Hematopoietic multipotent progenitor cell treated with erythropoietin and hydrocortisone succinate and interleukin-3 and kit ligand, for 8 days (in vitro differentiated cells): ENCODE data around the gene GALNT14.
"Not testable (repeated sequence)": the region's sequence is repeated elsewhere in the genome, so short reads cannot be mapped to it uniquely, and the experiment has no call there.

Experiments
- DNase-seq: peaks from one replicate; pipeline ENCODE4 v3.0.0-alpha.2; 2015

Gene GALNT14, protein sequence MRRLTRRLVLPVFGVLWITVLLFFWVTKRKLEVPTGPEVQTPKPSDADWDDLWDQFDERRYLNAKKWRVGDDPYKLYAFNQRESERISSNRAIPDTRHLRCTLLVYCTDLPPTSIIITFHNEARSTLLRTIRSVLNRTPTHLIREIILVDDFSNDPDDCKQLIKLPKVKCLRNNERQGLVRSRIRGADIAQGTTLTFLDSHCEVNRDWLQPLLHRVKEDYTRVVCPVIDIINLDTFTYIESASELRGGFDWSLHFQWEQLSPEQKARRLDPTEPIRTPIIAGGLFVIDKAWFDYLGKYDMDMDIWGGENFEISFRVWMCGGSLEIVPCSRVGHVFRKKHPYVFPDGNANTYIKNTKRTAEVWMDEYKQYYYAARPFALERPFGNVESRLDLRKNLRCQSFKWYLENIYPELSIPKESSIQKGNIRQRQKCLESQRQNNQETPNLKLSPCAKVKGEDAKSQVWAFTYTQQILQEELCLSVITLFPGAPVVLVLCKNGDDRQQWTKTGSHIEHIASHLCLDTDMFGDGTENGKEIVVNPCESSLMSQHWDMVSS

DNA sequence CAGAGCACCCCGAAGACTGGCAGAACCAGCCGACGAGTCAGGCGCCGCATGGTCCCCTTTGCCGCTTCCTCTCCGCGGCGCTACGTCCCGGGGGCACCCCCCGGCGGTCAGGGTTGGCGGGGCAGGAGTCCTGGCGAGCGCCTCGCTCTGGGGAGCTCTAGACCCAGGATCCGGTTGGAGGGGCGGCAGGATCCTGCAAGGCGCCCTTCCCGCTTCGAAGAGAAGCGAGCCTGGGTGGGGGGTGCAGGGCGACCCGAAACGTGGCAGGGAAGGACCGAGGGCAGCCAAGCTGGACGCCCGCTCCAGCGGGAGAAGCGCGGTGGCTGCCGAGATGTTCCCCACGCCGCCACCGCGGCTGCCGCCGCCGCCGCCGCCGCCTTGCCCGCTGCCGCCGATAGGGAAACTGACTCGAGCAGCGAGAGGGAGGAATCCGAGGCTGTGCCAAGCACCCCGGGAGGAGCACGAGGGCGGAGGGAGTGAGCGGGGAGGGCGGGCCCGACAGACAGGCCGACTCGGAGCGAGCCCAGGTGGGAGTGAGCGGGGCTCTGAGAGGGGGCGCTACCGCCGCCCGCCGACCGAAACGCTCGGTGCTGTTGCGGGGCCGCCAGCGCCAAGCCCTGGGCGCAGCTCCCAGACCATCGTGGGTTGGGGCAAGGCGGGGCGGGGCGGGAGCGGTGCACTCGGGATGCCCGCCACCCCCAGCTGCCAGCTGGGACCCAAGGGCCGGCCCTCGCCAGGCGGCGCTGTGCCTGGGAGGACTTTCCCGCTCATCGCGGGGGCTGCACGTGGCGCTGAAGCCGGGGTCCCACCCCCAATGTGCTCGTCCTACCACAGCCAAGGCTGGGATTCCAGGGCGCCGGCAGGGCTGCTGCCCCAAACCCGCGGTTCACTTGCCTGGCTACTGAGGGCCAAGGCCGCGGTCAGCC is at the start of gene GALNT14:
TSS of gene GALNT14 (minus strand) at position 404 of the 926 bp plus-strand sequence. CDS start at position 50, 354 bp downstream.
- DNase-seq = peak; percentile 62

DNA sequence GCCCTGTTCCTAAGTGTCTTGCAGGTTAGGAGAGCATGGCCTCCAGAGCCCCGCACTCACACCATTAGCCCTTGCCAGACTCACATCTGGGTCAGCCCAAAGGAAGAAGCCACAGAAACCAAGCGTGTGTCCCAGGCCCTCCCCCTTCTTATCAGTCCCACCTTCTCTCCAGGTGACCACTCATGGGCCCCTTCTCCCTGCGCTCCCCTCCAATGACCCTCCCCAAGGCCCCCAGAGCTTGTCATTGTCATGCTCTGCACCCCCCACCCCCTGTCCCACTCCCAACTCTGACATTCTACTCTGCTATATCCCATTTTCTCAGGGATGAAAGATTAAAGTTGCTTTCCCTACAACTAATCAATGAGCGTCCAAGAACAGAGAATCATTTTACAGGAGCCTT is 48.9 kb upstream of the GALNT14 start:
- no peak for DNase-seq

DNA sequence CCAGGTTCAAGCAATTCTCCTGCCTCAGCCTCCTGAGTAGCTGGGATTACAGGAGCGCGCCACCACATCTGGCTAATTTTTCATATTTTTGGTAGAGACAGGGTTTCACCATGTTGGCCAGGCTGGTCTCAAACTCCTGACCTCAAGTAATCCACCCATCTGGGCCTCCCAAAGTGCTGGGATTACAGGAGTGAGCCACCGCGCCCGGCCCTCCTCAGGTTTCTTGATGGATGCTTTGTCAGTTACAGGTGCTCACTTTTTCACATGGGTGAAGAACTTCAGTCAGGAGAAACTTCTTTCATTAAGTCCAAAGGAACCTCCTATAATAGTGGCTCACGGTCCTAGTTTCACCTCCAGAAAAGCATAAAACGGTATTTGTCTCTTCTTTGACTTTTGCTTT is 45.7 kb upstream of the GALNT14 start:
- DNase-seq = not testable (repeated sequence)

DNA sequence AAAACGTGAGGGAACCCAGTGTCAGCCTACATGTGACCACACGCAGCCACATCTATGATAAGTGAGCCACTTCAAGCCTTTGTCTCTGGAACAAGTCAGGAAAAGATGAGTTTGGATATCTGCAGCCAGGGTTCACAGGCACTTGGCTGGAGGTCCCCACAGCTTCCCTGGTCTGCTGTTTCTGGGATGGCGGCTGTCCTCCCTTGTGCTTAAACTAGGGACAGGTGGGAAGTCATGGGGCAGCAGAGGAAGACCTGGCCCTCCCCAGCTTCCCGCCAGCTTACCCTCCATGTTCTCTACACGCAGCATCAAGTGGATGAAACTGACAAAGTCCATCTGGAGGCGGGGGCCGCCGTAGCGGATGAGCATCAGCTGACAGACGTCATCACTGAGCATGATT is 38.5 kb upstream of the GALNT14 start:
- DNase-seq = no peak

DNA sequence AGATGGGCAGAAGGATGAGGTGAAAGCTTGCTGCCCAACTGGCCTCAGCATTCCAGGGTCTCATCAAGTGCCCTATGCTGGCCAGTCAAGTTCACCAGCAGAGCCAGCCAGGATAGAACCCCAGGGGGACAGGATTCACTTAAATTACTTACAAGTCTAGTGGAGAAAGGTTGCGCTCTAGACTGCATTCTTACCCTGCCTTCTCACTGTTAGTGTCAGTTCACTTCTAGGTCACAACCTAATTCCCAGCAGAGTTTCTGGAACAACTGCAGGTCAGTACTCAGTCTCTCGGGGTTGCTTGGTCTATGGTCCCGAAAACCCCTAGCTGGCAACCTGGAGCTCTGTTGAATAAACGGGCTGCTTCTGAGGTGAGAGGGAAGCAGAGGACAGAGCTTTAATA is 32.9 kb upstream of the GALNT14 start:
- DNase-seq = no peak

DNA sequence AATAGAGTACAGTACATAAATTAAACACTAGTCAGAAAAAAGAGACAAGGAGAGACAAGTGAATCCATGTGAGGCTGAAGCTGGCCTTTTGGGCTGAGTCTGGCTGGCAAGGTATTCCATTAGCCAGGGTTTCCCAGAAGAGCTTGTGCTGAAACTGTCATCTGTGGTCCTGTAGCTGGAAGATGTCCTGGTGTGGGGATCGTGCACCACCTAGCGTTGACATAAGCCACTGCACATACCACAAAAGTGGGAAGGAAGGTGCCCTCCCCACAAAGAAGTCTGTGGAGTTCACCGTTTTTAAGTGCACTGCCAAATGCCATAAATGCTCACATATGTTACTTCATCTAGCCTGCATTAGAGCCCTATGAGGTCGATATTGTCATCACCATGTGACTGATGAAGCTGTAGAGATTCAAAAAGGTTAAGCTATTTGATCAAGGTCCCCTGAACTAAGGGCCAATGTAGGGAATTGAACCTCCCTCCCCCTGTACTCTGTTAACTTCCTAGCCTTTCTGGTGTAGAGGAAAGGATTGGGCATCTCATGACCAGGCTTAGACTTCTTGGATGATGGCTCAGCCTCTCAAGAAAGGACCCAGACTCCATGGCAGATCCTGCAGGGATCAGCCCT is 31.9 kb upstream of the GALNT14 start:
- DNase-seq = peak; percentile 66

DNA sequence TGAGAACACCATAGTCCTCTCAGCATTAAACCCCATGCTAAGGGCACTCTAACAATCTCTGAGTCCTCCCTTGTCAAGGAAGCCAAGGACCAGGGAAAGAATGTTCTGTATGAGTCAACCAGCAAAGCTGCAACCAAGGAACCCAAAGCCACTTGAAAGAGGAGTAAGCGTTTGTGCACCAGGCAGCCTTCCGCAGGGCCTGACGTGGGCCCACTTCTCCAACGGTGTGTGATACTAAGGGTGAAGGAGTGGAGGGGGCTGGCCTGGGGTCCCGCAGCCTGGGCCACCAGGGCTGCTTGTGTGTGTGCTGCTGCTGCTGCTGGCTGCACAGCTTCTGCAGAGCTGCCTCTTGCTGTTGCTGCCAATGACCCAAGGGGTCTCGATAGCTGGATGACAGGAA is 30.1 kb upstream of the GALNT14 start:
- no peak for DNase-seq

DNA sequence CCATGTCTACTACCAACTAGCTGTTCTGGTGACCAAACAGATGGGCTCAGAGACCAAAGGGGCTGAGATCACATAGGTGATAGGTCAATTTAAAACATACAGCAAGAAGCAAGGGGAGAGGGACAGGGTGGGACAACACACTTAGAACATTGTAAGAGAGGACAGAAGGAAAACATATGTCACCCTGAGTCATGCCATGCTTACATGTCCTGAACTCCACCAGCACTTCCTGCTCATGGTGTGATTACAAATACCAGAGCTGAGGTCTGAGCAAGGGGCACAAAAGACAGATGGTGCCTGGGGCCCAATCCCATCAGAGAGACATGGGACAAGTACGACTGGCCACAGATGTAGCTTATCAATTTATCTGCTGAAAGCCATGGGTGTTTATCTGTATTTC is 28.7 kb upstream of the GALNT14 start:
- no peak for DNase-seq

DNA sequence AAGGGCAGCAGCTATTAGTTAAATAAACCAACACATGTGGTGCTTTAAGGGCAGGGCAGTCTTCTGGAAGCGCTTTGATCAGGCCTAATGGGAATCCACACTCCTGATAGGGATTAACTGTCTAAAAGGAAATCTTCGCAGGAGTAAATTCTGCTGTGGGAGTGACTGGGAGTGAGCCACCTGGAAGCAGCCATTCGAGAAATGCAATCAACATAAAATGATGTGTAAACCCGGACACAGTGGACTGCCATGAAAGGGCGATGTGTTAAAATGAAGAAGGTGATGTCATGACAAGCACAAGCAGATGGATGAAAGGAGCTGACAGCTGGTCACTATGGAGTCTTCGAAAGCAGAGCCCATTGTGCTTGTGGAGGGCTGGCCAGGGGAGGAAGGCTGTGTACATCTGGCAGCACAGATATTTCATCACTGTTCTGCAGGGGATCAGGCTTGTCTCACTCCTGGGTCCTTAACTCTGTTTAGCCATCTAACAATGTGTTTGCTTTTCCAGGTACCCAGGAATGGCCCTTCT is 24.8 kb upstream of the GALNT14 start:
- no peak for DNase-seq

DNA sequence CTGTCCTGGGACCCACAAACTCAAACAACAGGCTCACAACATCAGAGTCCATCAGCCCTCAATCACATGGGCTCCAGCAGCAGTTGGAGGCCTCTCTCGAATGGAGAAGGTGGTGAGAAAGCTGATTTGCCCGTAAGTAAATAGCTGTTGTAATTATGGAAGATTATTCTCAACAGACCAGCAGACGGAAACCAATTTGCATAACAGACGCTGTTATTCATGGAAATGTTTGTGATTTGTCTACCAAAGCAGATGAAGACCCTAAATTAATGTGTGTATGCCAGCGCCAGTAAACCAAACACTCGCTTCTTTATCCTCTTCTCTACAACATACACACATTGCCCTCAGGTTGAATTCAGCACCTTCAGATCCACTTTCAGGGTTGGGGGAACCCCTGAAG is 23.4 kb upstream of the GALNT14 start:
- DNase-seq = no peak

DNA sequence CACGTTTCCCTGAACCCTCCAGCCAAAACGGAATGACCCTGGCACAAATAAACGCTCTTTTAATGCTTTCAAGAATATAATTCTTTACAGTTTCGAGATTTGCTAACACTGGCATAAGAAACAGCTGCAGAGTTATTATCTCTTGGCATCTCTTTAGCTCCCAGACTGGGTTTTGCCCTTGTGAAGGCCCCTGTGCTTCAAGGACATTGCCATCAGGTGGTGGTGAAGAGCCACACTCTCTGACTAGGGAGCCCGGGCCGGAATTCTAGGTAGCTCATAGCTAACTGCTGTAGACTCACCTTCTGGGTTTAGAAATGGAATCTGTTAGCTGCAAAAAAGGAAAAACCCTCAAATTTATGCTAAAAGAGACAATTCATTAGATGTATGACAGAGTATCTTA is 13.3 kb upstream of the GALNT14 start:
- DNase-seq = no peak

DNA sequence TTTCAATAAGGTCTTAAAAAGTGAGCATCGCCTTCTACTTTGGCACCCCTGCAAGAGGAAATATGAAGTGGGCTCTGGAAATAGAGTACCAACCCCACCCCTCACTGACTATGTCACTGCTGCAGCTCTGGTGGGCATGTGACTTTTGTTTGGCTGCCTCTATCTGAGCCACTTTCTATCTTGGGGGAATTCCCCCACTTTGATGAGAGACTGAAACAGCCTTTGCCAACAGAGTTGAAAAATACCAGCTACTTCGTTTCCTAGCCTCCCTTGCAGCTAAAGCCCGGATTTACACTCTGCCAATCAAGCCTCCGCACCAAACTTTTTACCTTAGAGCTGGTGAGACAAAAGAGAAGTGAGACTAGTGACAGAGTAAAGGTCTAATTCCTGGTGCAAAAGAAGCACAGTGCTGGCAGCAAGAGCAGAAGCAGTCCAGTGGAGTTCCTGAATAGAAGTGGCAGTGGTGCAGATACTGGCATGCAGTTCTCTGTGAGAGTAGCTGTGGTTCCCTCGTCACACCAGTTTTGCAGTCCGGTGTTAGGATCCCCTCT is 12.0 kb upstream of the GALNT14 start:
- DNase-seq = no peak

DNA sequence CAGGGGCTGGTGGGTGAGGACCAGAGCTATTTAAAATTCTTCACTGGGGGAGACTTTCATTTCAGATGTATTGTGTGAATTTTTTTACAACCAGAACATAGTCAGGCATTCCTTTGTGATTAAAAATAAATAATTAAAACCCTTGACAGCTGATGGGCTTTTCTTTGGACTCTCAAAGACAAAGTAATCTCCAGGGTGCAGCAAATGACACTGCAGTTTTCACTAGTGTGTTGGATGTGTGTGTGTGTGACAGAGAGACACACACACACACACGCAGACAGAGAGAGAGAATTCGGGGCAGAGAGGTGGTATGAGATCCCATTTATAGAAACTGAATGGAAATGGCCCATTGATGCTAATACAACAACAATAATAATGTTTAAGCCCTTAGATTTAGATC is 10.3 kb upstream of the GALNT14 start:
- DNase-seq = no peak

DNA sequence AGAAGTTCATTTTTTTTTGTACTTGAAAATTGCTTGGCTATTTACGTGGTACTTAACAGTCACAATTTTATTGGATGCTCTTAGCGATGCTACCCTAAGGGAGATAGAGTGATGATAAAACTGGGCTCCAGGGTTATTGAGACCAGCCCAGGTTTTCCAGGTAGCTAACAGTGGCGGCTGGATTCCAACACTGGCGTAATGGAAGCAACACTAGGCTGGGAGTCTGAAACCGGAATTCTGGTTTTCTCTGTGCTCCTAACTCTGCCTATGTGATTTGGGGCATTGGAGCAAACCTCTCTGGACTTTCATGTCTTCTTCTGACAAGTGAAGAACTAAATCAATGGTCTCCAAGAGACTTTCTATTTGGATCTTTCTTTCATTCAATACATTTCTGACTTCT is 9.4 kb upstream of the GALNT14 start:
- no peak for DNase-seq

DNA sequence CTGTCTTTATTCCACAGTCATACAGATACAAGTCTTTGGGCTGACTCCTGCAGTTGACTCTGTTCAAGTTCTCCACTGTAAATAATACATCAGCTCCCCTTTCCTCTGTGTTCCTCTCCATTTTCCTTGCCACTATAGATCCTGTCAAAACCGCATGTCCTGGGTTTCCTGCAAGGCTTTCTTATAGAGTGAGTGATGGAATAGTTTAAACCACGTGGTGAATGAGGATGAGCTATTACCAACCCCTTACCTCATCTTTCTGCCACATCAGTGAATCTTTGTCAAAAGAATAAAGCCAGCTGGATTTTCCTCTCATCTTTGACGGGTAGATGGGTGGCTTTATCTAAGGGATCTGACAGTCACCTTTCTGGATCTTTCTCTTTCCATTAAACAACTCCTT is 3.9 kb upstream of the GALNT14 start:
- no peak for DNase-seq

DNA sequence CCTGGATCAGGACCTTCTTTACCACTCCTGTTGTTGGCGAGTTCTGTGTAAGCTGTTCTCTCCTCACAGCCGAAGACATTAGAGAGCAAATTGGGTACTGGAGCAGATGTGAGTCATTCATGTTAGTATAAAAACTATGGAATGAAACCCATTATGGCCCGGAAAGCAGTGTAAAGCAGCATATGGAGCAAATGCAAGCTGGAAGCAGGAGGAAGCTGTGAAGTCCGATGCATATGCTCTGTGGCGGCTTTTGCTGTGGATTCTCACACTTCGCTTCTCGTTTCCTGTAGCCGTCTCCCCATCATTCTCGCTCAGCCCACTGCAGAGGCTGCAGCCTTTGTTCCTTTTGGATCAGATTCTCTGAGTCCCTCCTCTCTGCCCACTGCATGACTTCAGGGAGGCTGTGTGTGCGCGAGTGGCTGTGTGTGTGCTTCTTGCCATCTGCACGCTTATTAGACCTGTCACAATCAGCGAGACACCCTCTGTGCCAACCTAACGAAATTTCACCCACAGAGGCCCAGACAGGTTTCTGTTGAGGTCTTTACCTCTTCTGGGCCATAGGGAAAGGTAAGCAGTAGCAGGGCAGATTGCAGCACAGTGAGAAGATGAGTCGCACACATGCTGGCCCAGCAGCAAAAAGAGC is 3.3 kb upstream of the GALNT14 start:
- no peak for DNase-seq

DNA sequence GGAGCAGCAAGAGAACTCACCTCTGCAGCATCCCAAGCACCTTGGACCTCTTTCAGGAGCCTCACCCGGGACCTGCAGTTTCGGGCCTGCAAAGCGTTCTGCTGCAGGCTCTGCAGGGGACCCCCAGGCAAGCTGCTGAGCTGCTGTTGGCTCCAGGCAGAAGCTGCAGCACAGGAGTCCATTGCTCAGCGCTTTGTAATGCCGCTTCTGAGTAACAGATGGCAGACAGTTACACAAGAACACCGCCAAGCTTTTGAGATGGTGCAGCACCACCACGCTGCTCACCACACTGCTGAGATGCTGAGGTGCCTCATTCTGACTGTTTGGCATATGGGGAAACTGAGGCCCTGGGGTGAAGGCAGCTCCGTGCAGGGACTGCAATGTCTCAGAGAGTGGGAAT is 1.9 kb upstream of the GALNT14 start:
- DNase-seq = no peak

DNA sequence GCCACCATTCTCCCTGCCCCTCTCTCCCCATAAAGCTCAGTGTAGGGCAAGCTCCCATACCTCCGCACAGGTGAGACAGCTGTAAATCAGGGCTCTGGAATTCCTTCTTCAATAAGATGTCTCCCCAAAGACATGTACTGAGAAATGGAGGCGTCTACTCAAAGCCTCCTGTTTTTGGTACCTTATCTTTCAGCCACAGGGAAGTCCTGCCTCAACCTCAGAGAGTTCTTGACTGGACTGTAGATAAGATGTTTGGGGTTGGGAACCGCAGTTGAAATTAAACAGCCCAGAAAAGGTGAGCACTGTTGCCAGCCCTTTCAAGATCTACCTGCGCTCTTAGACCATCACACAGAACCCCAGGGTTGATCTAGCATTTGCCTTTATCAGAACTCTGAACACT is 1.4 kb upstream of the GALNT14 start:
- peak; percentile 48 for DNase-seq

DNA sequence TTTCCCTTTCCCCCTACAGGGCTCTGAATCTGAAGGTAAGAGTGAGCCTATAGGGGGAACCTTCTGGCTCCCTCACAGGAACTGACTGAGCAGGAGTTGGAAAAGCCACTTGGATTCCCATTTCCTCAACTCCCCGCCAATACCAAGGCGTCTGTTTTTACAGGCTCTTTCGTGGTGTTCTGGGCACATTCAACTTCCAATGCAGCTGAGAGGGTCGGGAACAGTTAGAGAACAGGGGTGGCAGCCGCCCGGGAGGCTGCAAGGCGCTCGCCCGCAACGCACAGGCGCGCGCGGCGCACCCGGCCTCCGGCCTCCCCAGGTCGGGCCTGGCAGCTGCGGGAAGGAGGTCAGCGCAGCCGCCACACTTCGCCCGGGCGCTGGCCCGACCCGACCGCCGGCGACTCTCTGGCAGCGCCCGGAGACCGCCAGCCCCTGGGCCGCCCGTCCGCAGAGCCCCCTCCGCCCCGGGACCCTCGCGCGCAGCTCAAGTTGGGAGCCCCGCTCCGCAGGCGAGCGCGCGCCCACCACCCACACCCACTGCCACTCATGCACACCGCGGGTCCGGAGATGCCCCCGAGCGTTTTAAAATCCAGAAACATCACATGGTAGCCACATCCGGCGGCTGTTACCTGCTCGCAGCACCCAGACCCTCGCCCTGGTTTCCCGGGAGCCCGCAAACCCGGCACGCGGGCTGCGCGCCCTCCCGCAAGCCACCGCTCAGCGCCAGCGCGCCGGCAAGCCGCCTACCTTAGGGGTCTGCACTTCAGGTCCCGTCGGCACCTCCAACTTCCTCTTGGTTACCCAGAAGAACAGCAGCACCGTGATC is 816 bp downstream of the GALNT14 start:
- DNase-seq = no peak

DNA sequence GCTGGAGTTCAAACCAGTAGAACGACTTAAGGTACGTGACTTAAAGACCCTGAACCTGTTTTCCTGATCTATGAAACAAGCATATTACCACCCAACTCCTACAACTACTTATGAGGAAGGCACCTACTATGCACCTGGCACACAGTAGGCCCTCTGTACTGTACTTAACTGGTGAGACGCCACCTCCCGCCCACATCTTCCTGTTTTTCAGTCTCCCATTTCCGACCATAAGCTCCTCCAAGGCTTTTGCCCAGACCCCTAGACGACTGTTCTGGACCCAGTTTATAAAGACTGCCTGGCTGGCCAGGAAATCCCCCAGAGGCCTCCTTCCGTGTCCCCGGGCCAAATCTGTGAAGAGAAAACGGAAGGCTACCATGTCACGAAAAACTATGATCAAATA is 1.5 kb downstream of the GALNT14 start:
- DNase-seq = no peak

DNA sequence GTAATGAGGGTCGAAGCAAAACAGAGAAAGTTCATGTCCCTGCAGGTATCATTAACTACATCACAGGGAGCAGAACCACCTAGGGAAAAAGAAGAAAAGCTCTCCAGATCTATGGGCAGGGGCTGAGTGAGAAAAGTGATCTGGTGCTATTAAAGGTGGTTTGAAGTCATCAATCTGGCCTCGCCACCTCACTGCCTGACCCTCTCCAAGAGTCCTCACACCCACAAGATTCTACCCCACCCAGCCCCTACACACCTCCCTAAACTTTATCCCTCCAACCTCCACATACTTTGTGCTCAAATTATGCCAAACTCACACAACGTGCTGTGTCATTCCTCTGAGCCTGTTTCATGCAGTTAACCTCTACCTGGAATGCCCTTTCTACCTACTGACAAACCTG is 2.2 kb downstream of the GALNT14 start:
- DNase-seq = no peak
